IMR-90 (cell line): ENCODE data around the gene TDRD7. TPM values are rescaled to one million over a fixed set of nuclear protein-coding genes. Genes with fewer than 3 reads are reported as not detected.

Experiments used
- ATAC-seq: fragments of 200-7000 bp; cut with Tn5 transposase; 2 replicates; pipeline ENCODE4 v1.9.1; 2020; ENCODE audit warnings: low read depth, mild to moderate bottlenecking, moderate library complexity
- BruUV-seq: library from RNA; stranded (reverse); fragments of 400-500 nt; replicated peaks from 2 replicates; lab custom pipeline; 2021; lab: Mats Ljungman, UMichigan
- CTCF ChIA-PET: fragments of 300-600 bp; formaldehyde crosslinking; extraction: SDS; loops from one replicate; lab custom pipeline; 2021; ENCODE audit warnings: antibody characterized with exemption; lab: Yijun Ruan, JAX
- POLR2A ChIA-PET: fragments of 300-600 bp; sonication (Branson Sonifier 250); formaldehyde crosslinking; loops from one replicate; lab custom pipeline; 2022; ENCODE audit warnings: antibody characterized with exemption; ENCODE audit not compliant: unreplicated experiment; lab: Charles Lee
- DNase-seq: peaks from one replicate; pipeline ENCODE4 v3.0.0; 2013
- H2AFZ ChIP-seq: replicated peaks from 2 replicates; pipeline ENCODE3; 2013; ENCODE audit warnings: low read length, mild to moderate bottlenecking; ENCODE audit not compliant: poor library complexity
- H2AK5ac ChIP-seq: 2 replicates; pipeline ENCODE4 v1.6.1; 2013; ENCODE audit warnings: low read depth, low read length, inconsistent platforms
- H2AK9ac ChIP-seq: replicated peaks from 2 replicates; pipeline ENCODE3; 2013; ENCODE audit warnings: mild to moderate bottlenecking, low read depth, low read length, moderate library complexity; ENCODE audit not compliant: poor library complexity
- H2BK120ac ChIP-seq: 2 replicates; pipeline ENCODE4 v1.6.1; 2013; ENCODE audit warnings: low read depth, low read length, inconsistent platforms
- H2BK15ac ChIP-seq: 3 replicates; pipeline ENCODE4 v1.6.1; 2013; ENCODE audit warnings: low read depth, low read length, inconsistent platforms
- H2BK20ac ChIP-seq: 2 replicates; pipeline ENCODE4 v1.6.1; 2013; ENCODE audit warnings: low read depth, mild to moderate bottlenecking, inconsistent platforms, low read length, moderate library complexity
- H2BK5ac ChIP-seq: 2 replicates; pipeline ENCODE4 v1.6.1; 2013; ENCODE audit warnings: mild to moderate bottlenecking, low read depth, low read length, inconsistent platforms; ENCODE audit not compliant: poor library complexity, severe bottlenecking
- H3K14ac ChIP-seq: replicated peaks from 2 replicates; pipeline ENCODE4 v1.6.1; 2013; ENCODE audit warnings: low read depth, low read length, inconsistent platforms
- H3K18ac ChIP-seq: 2 replicates; pipeline ENCODE4 v1.6.1; 2013; ENCODE audit warnings: low read depth, low read length, control low read depth
- H3K23ac ChIP-seq: 2 replicates; pipeline ENCODE4 v1.6.1; 2013; ENCODE audit warnings: low read depth, low read length, inconsistent platforms
- H3K27ac ChIP-seq: 2 replicates; pipeline ENCODE4 v1.5.1; 2013; ENCODE audit warnings: mild to moderate bottlenecking, control low read depth, low read length; ENCODE audit not compliant: insufficient read depth
- H3K27me3 ChIP-seq: 2 replicates; pipeline ENCODE4 v1.6.1; 2013; ENCODE audit warnings: low read length; ENCODE audit not compliant: control insufficient read depth, insufficient read depth
- H3K36me3 ChIP-seq: 2 replicates; pipeline ENCODE4 v1.6.1; 2013; ENCODE audit warnings: low read length, mixed read lengths; ENCODE audit not compliant: control insufficient read depth, insufficient read depth
- H3K4ac ChIP-seq: 2 replicates; pipeline ENCODE4 v1.6.1; 2013; ENCODE audit warnings: low read depth, low read length, inconsistent platforms
- H3K4me1 ChIP-seq: 2 replicates; pipeline ENCODE4 v1.6.1; 2013; ENCODE audit warnings: low read length, mixed read lengths; ENCODE audit not compliant: control insufficient read depth, insufficient read depth
- H3K4me2 ChIP-seq: 2 replicates; pipeline ENCODE4 v1.6.1; 2013; ENCODE audit warnings: low read depth, mild to moderate bottlenecking, control low read depth, low read length, moderate library complexity
- H3K4me3 ChIP-seq: 2 replicates; pipeline ENCODE4 v1.5.1; 2013; ENCODE audit warnings: low read depth, mild to moderate bottlenecking, control low read depth, low read length, moderate library complexity; ENCODE audit not compliant: insufficient read depth
- H3K56ac ChIP-seq: 2 replicates; pipeline ENCODE4 v1.6.1; 2013; ENCODE audit warnings: low read length, inconsistent platforms; ENCODE audit not compliant: insufficient read depth; ENCODE audit errors: extremely low read depth
- H3K79me1 ChIP-seq, 2 experiments: 2 replicates each; pipeline ENCODE4 v1.6.1; 2013; ENCODE audit warnings: low read length in 2 of 2, inconsistent platforms in 1 of 2, low read depth in 1 of 2
- H3K9ac ChIP-seq: 2 replicates; pipeline ENCODE4 v1.6.1; 2013; ENCODE audit warnings: low read depth, low read length, control low read depth
- H3K9me1 ChIP-seq: 2 replicates; pipeline ENCODE4 v1.6.1; 2013; ENCODE audit warnings: low read length, inconsistent platforms; ENCODE audit not compliant: insufficient read depth
- H3K9me3 ChIP-seq: 2 replicates; pipeline ENCODE4 v1.6.1; 2013; ENCODE audit warnings: low read length; ENCODE audit not compliant: control insufficient read depth, insufficient read depth
- H4K20me1 ChIP-seq: 2 replicates; pipeline ENCODE4 v1.6.1; 2013; ENCODE audit warnings: low read length, inconsistent platforms; ENCODE audit not compliant: insufficient read depth
- H4K5ac ChIP-seq: 2 replicates; pipeline ENCODE4 v1.6.1; 2013; ENCODE audit warnings: mild to moderate bottlenecking, low read depth, low read length, control low read depth
- H4K8ac ChIP-seq, 2 experiments: 2 replicates each; pipeline ENCODE4 v1.6.1; 2013; ENCODE audit warnings: low read depth in 2 of 2, low read length in 2 of 2, control low read depth in 1 of 2, inconsistent platforms in 1 of 2
- H4K91ac ChIP-seq: 2 replicates; pipeline ENCODE4 v1.6.1; 2013; ENCODE audit warnings: low read depth, low read length, inconsistent platforms; ENCODE audit not compliant: insufficient read depth
- BHLHE40 ChIP-seq: fragments of 150-350 bp; IDR thresholded peaks from 2 replicates; pipeline ENCODE4 v1.6.1; 2016; ENCODE audit warnings: mild to moderate bottlenecking, low read depth, low read length
- CEBPB ChIP-seq: IDR thresholded peaks from 2 replicates; pipeline ENCODE4 v1.6.1; 2012; ENCODE audit warnings: low read depth, low read length, improper control_type of control experiment
- CHD1 ChIP-seq: IDR thresholded peaks from 2 replicates; pipeline ENCODE4 v1.6.1; 2012; ENCODE audit warnings: low read depth, low read length, improper control_type of control experiment
- FOS ChIP-seq: fragments of 150-350 bp; IDR thresholded peaks from 2 replicates; pipeline ENCODE4 v1.6.1; 2016; ENCODE audit warnings: low read depth, low read length
- MAFK ChIP-seq: IDR thresholded peaks from 2 replicates; pipeline ENCODE4 v1.6.1; 2012; ENCODE audit warnings: low read depth, low read length, improper control_type of control experiment
- MAZ ChIP-seq: IDR thresholded peaks from 2 replicates; pipeline ENCODE4 v1.6.1; 2012; ENCODE audit warnings: low read depth, mild to moderate bottlenecking, low read length, improper control_type of control experiment, moderate library complexity, borderline replicate concordance
- MXI1 ChIP-seq: IDR thresholded peaks from 2 replicates; pipeline ENCODE4 v1.6.1; 2012; ENCODE audit warnings: low read depth, mild to moderate bottlenecking, low read length, moderate library complexity, borderline replicate concordance
- NFE2L2 ChIP-seq: fragments of 150-350 bp; IDR thresholded peaks from 2 replicates; pipeline ENCODE4 v1.6.1; 2016; ENCODE audit warnings: low read depth, mild to moderate bottlenecking, low read length
- POLR2A ChIP-seq: IDR thresholded peaks from 2 replicates; pipeline ENCODE4 v1.6.1; 2012; ENCODE audit warnings: mild to moderate bottlenecking, low read depth, low read length
- RAD21 ChIP-seq: IDR thresholded peaks from 2 replicates; pipeline ENCODE4 v1.6.1; 2012; ENCODE audit warnings: low read length, improper control_type of control experiment
- RCOR1 ChIP-seq: IDR thresholded peaks from 2 replicates; pipeline ENCODE4 v1.6.1; 2012; ENCODE audit warnings: mild to moderate bottlenecking, low read length, improper control_type of control experiment; ENCODE audit not compliant: insufficient replicate concordance
- SMC3 ChIP-seq: fragments of 150-350 bp; IDR thresholded peaks from 2 replicates; pipeline ENCODE4 v1.6.1; 2016; ENCODE audit warnings: low read depth, mild to moderate bottlenecking, antibody characterized with exemption, low read length, moderate library complexity
- WGBS, 2 experiments: methylation state at CpG; one replicate each; pipeline versions ENCODE4 v1.1.5 to v1.1.7; 2013; ENCODE audit warnings: missing lambda C conversion rate in 2 of 2; ENCODE audit not compliant: insufficient read length in 1 of 2; ENCODE audit errors: extremely low coverage in 2 of 2; 5-methylcytosine and 5-hydroxymethylcytosine counted together
- dilution Hi-C: fragments of 300-500 bp; cut with HindIII; formaldehyde crosslinking; loops from one replicate; pipeline ENCODE4 v1.14.3; 2018; ENCODE audit warnings: low sequenced_read_pairs; ENCODE audit not compliant: unreplicated experiment
- in situ Hi-C: fragments of 300-500 bp; cut with MboI; formaldehyde crosslinking; loops from 3 replicates; pipeline ENCODE4 v1.14.3; 2019; ENCODE audit warnings: low sequenced_read_pairs, inconsistent platforms, mixed read lengths
- intact Hi-C: fragments of 100-400 bp; cut with micrococcal nuclease; formaldehyde crosslinking; loops from 2 replicates; pipeline ENCODE4 v1.10.0; 2022
- polyA plus RNA-seq, 3 experiments: library from polyadenylated mRNA; depleted of rRNA; stranded (reverse); fragments of >200 nt; gene quantifications; 2 replicates each; pipeline ENCODE4 v1.2.3, GENCODE V29; 2012; ENCODE audit warnings: low replicate concordance in 1 of 3
- total RNA-seq: library from RNA; depleted of rRNA; stranded (reverse); fragments of >200 nt; gene quantifications from 2 replicates; pipeline ENCODE4 v1.2.3, GENCODE V29; 2012
- TF ChIP-seq, protein P1 (sequence below): fragments of 150-350 bp; IDR thresholded peaks from 2 replicates; pipeline ENCODE4 v1.6.1; 2016; ENCODE audit warnings: low read depth, mild to moderate bottlenecking, low read length, moderate library complexity, borderline replicate concordance
- TF ChIP-seq, protein P2 (sequence below): fragments of 150-350 bp; IDR thresholded peaks from 2 replicates; pipeline ENCODE4 v1.6.1; 2017; ENCODE audit warnings: mild to moderate bottlenecking, antibody characterized with exemption, low read length, low read depth

TDRD7 gene
- total and polyA plus RNA-seq, 2 of the 4 experiments (the other 2 are of a cell fraction): 4.4 to 9.7 TPM

DNA sequence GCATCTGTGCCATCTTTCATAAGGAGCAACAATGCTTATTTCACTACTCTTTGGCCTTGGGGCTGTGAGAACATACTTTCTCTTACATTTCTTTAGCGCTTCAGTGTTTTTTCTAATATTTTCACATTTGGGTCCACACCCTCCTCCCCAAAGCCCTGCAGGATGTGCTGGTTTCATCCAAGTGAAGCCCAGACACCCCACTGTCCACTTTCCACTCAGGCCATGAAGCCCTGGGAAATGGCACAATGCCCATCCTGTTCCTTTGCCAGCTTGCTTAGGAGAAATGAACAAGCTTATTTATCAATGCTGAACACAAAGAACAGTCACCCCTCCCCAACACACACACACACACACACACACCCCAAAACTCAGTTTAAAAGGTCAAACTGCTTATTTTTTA lies 72.2 kb downstream of the TDRD7 start:
- Histone ChIP-seq H3K36me3 (peaks cover 5% of the 10 kb centered on the region), H3K4ac (no peak overlapping the region), H3K9me1 (no peaks in the 10 kb centered on the region; the same call in 1 of the 2 replicates), H3K56ac (no peak overlapping the region), H3K4me2 (no peak overlapping the region), H4K8ac (no peak overlapping the region), H4K20me1 (no peaks in the 10 kb centered on the region), H3K9ac (no peak overlapping the region), H3K9me3 (peaks cover 5% of the 10 kb centered on the region), H2BK15ac (no peak overlapping the region), H3K23ac (no peak overlapping the region), H4K91ac (no peak overlapping the region), H3K4me1 (peaks cover 3% of the 10 kb centered on the region; the same call in 1 of the 2 replicates), H3K27ac (no peak overlapping the region), H3K14ac (no peak overlapping the region), H3K79me1 (no peaks in the 10 kb centered on the region), H2AK9ac (no peak overlapping the region), H2BK20ac (no peak overlapping the region), H2BK5ac (no peak overlapping the region), H3K18ac (no peak overlapping the region), H2AFZ (no peak overlapping the region), H4K5ac (no peak overlapping the region), H3K4me3 (no peak overlapping the region), H3K27me3 (no peaks in the 10 kb centered on the region), H2AK5ac (no peak overlapping the region), H2BK120ac (no peak overlapping the region)
- intact Hi-C loops: no loop called here
- no TSS peak for BruUV-seq
- in situ Hi-C loops: no loop called here
- dilution Hi-C loops: no loop called here
- ATAC-seq (no peak), DNase-seq (no peak)
- ChIA-PET CTCF (interaction anchor here (1.1 kb wide), 1 partner anchor 115 kb away, joined by 4 read pairs; no protein-coding TSS in a partner anchor), POLR2A (no interaction called here)
- TF ChIP-seq, protein P1, sequence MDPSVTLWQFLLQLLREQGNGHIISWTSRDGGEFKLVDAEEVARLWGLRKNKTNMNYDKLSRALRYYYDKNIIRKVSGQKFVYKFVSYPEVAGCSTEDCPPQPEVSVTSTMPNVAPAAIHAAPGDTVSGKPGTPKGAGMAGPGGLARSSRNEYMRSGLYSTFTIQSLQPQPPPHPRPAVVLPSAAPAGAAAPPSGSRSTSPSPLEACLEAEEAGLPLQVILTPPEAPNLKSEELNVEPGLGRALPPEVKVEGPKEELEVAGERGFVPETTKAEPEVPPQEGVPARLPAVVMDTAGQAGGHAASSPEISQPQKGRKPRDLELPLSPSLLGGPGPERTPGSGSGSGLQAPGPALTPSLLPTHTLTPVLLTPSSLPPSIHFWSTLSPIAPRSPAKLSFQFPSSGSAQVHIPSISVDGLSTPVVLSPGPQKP: no peak
- TF ChIP-seq MAFK: no peak
- TF ChIP-seq CHD1: no peak
- TF ChIP-seq, protein P2, sequence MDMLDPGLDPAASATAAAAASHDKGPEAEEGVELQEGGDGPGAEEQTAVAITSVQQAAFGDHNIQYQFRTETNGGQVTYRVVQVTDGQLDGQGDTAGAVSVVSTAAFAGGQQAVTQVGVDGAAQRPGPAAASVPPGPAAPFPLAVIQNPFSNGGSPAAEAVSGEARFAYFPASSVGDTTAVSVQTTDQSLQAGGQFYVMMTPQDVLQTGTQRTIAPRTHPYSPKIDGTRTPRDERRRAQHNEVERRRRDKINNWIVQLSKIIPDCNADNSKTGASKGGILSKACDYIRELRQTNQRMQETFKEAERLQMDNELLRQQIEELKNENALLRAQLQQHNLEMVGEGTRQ: no peak
- TF ChIP-seq RAD21: no peak
- no peak for TF ChIP-seq SMC3
- no peak for TF ChIP-seq POLR2A
- no peak for TF ChIP-seq MXI1
- TF ChIP-seq NFE2L2: no peak
- TF ChIP-seq BHLHE40: no peak
- no peak for TF ChIP-seq FOS
- TF ChIP-seq RCOR1: no peak
- TF ChIP-seq CEBPB: no peak
- TF ChIP-seq MAZ: no peak
- WGBS, 2 experiments: 88% methylated on average over 1 of the region's 1 CpG; no CpG with 5 or more reads in 1 of the 2 experiments
